Thoracic aorta (tissue), 2 donors: Measurements from ENCODE around the gene GFRA3. TPM values are rescaled to one million over a fixed set of nuclear protein-coding genes. Genes with fewer than 3 reads are reported as not detected.

Experiments
- ATAC-seq: fragments of 150-250 bp; one replicate; pipeline ENCODE4 v1.8.0; 2017; ENCODE audit warnings: low read depth; ENCODE audit not compliant: insufficient number of reproducible peaks, low FRiP score
- DNase-seq: peaks from one replicate; pipeline ENCODE4 v3.0.0-alpha.2; 2020; ENCODE audit warnings: low spot score
- H3K27ac ChIP-seq, 2 donors: fragments of 200-600 bp; sonication (generic); 1 replicate in 1 of 2; 2 replicates in 1 of 2; pipeline ENCODE4 v1.5.1; 2016; ENCODE audit warnings: mild to moderate bottlenecking in 2 of 2, moderate library complexity in 2 of 2
- H3K27me3 ChIP-seq: fragments of 200-600 bp; sonication (generic); replicated peaks from 2 replicates; pipeline ENCODE4 v1.6.0; 2016; ENCODE audit warnings: mild to moderate bottlenecking; ENCODE audit not compliant: insufficient read depth
- H3K36me3 ChIP-seq: fragments of 200-600 bp; sonication (generic); one replicate; pipeline ENCODE4 v1.5.1; 2016
- H3K4me1 ChIP-seq, 2 donors: fragments of 200-600 bp; sonication (generic); 1 replicate in 1 of 2; 2 replicates in 1 of 2; pipeline versions ENCODE4 v1.5.1 to v1.6.0; 2016; ENCODE audit warnings: low read depth in 2 of 2, mild to moderate bottlenecking in 1 of 2; ENCODE audit not compliant: control insufficient read depth in 1 of 2
- H3K4me3 ChIP-seq: fragments of 200-600 bp; sonication (generic); 2 replicates; pipeline ENCODE4 v1.5.1; 2016; ENCODE audit warnings: mild to moderate bottlenecking
- H3K9me3 ChIP-seq: fragments of 200-600 bp; sonication (generic); 2 replicates; pipeline ENCODE4 v1.5.1; 2016
- CTCF ChIP-seq: fragments of 200-600 bp; sonication (generic); IDR thresholded peaks from one replicate; pipeline ENCODE4 v1.5.1; 2019; ENCODE audit warnings: antibody characterized with exemption
- total RNA-seq, 2 donors: library from RNA; depleted of rRNA; stranded (reverse); fragments of >200 nt; gene quantifications; one replicate each; pipeline versions ENCODE4 v1.1.0 to v1.2.3, GENCODE V29; 2016

GFRA3 gene
- total RNA-seq, 2 donors from 2014 or later = 0.27 TPM; not detected in 1

GRCh38 chr5:138276402-138277054 is 2.1 kb upstream of the GFRA3 start:
- ATAC-seq (no peak), DNase-seq (no peak)
- no peak overlapping the region for H3K27ac ChIP-seq
- H3K4me3 ChIP-seq = no peak overlapping the region
- H3K4me1 ChIP-seq = peaks cover 5 to 11% of the 10 kb centered on the region in 2 donors
- no peak for TF ChIP-seq CTCF
- H3K9me3 ChIP-seq = no peaks in the 10 kb centered on the region
- H3K27me3 ChIP-seq = peaks cover 4% of the 10 kb centered on the region
- H3K36me3 ChIP-seq = no peaks in the 10 kb centered on the region

GRCh38 chr5:138275895-138276294 is 1.5 kb upstream of the GFRA3 start:
- no peak for TF ChIP-seq CTCF
- Histone ChIP-seq H3K36me3 (no peaks in the 10 kb centered on the region), H3K27ac (no peak overlapping the region), H3K4me3 (no peak overlapping the region), H3K9me3 (no peaks in the 10 kb centered on the region), H3K4me1 (peaks cover 5 to 11% of the 10 kb centered on the region in 2 donors), H3K27me3 (peaks cover 4% of the 10 kb centered on the region)
- no peak for ATAC-seq
- no peak for DNase-seq

- ATAC-seq = no peak
- Histone ChIP-seq H3K4me1 (peaks cover 5 to 11% of the 10 kb centered on the region in 2 donors), H3K27me3 (peaks cover 4% of the 10 kb centered on the region), H3K36me3 (no peaks in the 10 kb centered on the region), H3K27ac (no peak overlapping the region), H3K9me3 (no peaks in the 10 kb centered on the region), H3K4me3 (no peak overlapping the region)
- DNase-seq = no peak
- no peak for TF ChIP-seq CTCF
Observed at GRCh38 chr5:138275379-138275782, 960 bp upstream of the GFRA3 start.

GRCh38 chr5:138273834-138274188 is 610 bp downstream of the GFRA3 start:
- Histone ChIP-seq H3K27ac (no peak overlapping the region), H3K9me3 (no peaks in the 10 kb centered on the region), H3K4me3 (no peak overlapping the region), H3K27me3 (peaks cover 4% of the 10 kb centered on the region), H3K4me1 (peaks cover 5 to 11% of the 10 kb centered on the region in 2 donors), H3K36me3 (no peaks in the 10 kb centered on the region)
- DNase-seq (no peak), ATAC-seq (no peak)
- TF ChIP-seq CTCF = no peak

GRCh38 chr5:138272681-138273080 is 1.7 kb downstream of the GFRA3 start:
- TF ChIP-seq CTCF = no peak
- no peaks in the 10 kb centered on the region for H3K36me3 ChIP-seq
- ATAC-seq = no peak
- H3K4me1 ChIP-seq = peaks cover 5 to 11% of the 10 kb centered on the region in 2 donors
- no peak for DNase-seq
- H3K4me3 ChIP-seq = no peak overlapping the region
- no peak overlapping the region for H3K27ac ChIP-seq
- no peaks in the 10 kb centered on the region for H3K9me3 ChIP-seq
- peaks cover 4% of the 10 kb centered on the region for H3K27me3 ChIP-seq
